Measurements from ENCODE around the gene SLC5A3.

DNA sequence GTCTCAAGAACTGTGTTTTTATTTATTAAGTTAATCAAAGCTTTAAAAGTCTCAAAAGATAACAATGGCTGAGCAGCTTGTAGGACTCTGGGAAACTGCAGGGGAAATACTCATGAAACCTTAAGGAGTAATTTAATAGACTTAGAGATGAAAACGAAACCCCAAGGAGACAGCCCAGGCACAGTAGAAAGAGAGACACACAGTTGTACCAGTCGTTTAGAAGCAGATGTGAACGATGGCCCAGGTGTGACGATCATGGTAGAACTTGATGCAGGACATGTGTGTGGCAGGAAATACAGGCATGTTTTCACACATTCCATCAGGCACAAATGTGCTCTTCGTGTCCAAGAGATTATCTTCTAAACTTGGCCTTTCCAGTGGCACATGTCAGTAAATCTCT, 21.2 kb upstream of the SLC5A3 start:
- no peak for TF ChIP-seq BACH1 (IDR thresholded peaks at IDR 0.05; ENCODE audit: low read length)
- TF ChIP-seq, protein P1, sequence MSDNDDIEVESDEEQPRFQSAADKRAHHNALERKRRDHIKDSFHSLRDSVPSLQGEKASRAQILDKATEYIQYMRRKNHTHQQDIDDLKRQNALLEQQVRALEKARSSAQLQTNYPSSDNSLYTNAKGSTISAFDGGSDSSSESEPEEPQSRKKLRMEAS (IDR thresholded peaks at IDR 0.05), result no peak
- TF ChIP-seq CHD2 (IDR thresholded peaks at IDR 0.05; ENCODE audit: low read length), result no peak
- TF ChIP-seq POLR2AphosphoS5 (IDR thresholded peaks at IDR 0.05; ENCODE audit: low read depth, low read length), result no peak
- TF ChIP-seq, protein P2, sequence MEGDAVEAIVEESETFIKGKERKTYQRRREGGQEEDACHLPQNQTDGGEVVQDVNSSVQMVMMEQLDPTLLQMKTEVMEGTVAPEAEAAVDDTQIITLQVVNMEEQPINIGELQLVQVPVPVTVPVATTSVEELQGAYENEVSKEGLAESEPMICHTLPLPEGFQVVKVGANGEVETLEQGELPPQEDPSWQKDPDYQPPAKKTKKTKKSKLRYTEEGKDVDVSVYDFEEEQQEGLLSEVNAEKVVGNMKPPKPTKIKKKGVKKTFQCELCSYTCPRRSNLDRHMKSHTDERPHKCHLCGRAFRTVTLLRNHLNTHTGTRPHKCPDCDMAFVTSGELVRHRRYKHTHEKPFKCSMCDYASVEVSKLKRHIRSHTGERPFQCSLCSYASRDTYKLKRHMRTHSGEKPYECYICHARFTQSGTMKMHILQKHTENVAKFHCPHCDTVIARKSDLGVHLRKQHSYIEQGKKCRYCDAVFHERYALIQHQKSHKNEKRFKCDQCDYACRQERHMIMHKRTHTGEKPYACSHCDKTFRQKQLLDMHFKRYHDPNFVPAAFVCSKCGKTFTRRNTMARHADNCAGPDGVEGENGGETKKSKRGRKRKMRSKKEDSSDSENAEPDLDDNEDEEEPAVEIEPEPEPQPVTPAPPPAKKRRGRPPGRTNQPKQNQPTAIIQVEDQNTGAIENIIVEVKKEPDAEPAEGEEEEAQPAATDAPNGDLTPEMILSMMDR (IDR thresholded peaks at IDR 0.05; ENCODE audit: control extremely low read depth in 1 of 3, insufficient read depth in 1 of 3, low read depth in 1 of 3, low read length in 3 of 3), result no peak
- TF ChIP-seq HDAC2 (IDR thresholded peaks at IDR 0.05; ENCODE audit: borderline replicate concordance in 1 of 2, low read depth in 2 of 2, low read length in 2 of 2), result no peak
- TF ChIP-seq KDM4A (IDR thresholded peaks at IDR 0.05; ENCODE audit: low read depth, low read length, severe bottlenecking), result no peak
- TF ChIP-seq POLR2A (IDR thresholded peaks at IDR 0.05; ENCODE audit: control extremely low read depth in 1 of 2, low read depth in 2 of 2, low read length in 2 of 2), result no peak
- no peak for TF ChIP-seq RBBP5 (IDR thresholded peaks at IDR 0.05; ENCODE audit: borderline replicate concordance, low read depth, low read length)
- TF ChIP-seq HDAC6 (IDR thresholded peaks at IDR 0.05; ENCODE audit: low read depth, low read length), result no peak
